ENCODE data around the gene GPX3. TPM values are rescaled to one million over a fixed set of nuclear protein-coding genes. Genes with fewer than 3 reads are reported as not detected.

GPX3 gene
- total RNA-seq, 5 donors from 2014 or later (not counting 1 experiment from before 2014, with no cell fraction given), result 0.49 to 1.6 (median 1.4) TPM; not detected in 2

GRCh38 chr5:151024440-151025249 lies 4.3 kb downstream of the GPX3 start:
- Mint-ChIP-seq H3K36me3 (peaks cover 30% of the 10 kb centered on the region), H3K27me3 (peaks cover 0 to 3% of the 10 kb centered on the region in 2 donors), H3K9me3 (no peaks in the 10 kb centered on the region), H3K4me3 (no peak overlapping the region), H3K4me1 (peaks cover 21 to 27% (median 22%) of the 10 kb centered on the region in 3 donors), H3K27ac (peak overlapping the region in 1 of 2 donors; percentile 33)
- H3K4me3 ChIP-seq (ENCODE audit: control insufficient read depth in 1 of 2, extremely low read depth in 1 of 2, low read length in 1 of 2), result no peak overlapping the region
- H3K4me1 ChIP-seq (ENCODE audit: control insufficient read depth in 1 of 2, extremely low read depth in 1 of 2, insufficient read depth in 2 of 2, low read length in 2 of 2), result peaks cover 0 to 15% of the 10 kb centered on the region in 2 experiments
- no peak for DNase-seq
- POLR2A ChIA-PET, result no interaction called here
- no peak overlapping the region for H3K27ac ChIP-seq (ENCODE audit: low read length)
- CTCF ChIA-PET, result interaction anchor here in 1 of 2 donors (1.0 kb wide), 1 partner anchor 23 kb away, joined by 3 read pairs; no protein-coding TSS in a partner anchor
- ATAC-seq (replicated peaks in 1 of 4), result no peak
- 97% methylated on average over 4 of the region's 7 CpGs for WGBS (ENCODE audit: insufficient coverage)
- H3K9me3 ChIP-seq, result no peaks in the 10 kb centered on the region
- H3K36me3 ChIP-seq (ENCODE audit: control insufficient read depth in 2 of 2, extremely low read depth in 1 of 2, insufficient read depth in 1 of 2, low read length in 1 of 2), result peaks cover 9 to 27% of the 10 kb centered on the region in 2 donors
- peaks cover 0 to 15% of the 10 kb centered on the region in 2 experiments for H3K27me3 ChIP-seq (replicated peaks in 1 of 2; ENCODE audit: control insufficient read depth in 2 of 2, extremely low read depth in 1 of 2, insufficient read depth in 2 of 2, low read length in 1 of 2)

GRCh38 chr5:151025250-151025606 lies 4.8 kb downstream of the GPX3 start:
- no peak overlapping the region for H3K27ac ChIP-seq (ENCODE audit: low read length)
- no peak overlapping the region for H3K4me3 ChIP-seq (ENCODE audit: control insufficient read depth in 1 of 2, extremely low read depth in 1 of 2, low read length in 1 of 2)
- Mint-ChIP-seq H3K9me3 (no peaks in the 10 kb centered on the region), H3K36me3 (peaks cover 36% of the 10 kb centered on the region), H3K27me3 (peaks cover 0 to 3% of the 10 kb centered on the region in 2 donors), H3K27ac (no peak overlapping the region), H3K4me1 (peaks cover 17 to 22% (median 18%) of the 10 kb centered on the region in 3 donors), H3K4me3 (no peak overlapping the region)
- ATAC-seq (replicated peaks in 1 of 4) (no peak), DNase-seq (no peak)
- peaks cover 0 to 12% of the 10 kb centered on the region in 2 experiments for H3K4me1 ChIP-seq (ENCODE audit: control insufficient read depth in 1 of 2, extremely low read depth in 1 of 2, insufficient read depth in 2 of 2, low read length in 2 of 2)
- peaks cover 0 to 14% of the 10 kb centered on the region in 2 experiments for H3K27me3 ChIP-seq (replicated peaks in 1 of 2; ENCODE audit: control insufficient read depth in 2 of 2, extremely low read depth in 1 of 2, insufficient read depth in 2 of 2, low read length in 1 of 2)
- POLR2A ChIA-PET, result no interaction called here
- 100% methylated on average over 2 of the region's 7 CpGs for WGBS (ENCODE audit: insufficient coverage)
- CTCF ChIA-PET, result interaction anchor here in 1 of 2 donors (1.0 kb wide), 1 partner anchor 23 kb away, joined by 3 read pairs; no protein-coding TSS in a partner anchor
- H3K9me3 ChIP-seq, result no peaks in the 10 kb centered on the region
- H3K36me3 ChIP-seq (ENCODE audit: control insufficient read depth in 2 of 2, extremely low read depth in 1 of 2, insufficient read depth in 1 of 2, low read length in 1 of 2), result peaks cover 10 to 32% of the 10 kb centered on the region in 2 donors

DNA sequence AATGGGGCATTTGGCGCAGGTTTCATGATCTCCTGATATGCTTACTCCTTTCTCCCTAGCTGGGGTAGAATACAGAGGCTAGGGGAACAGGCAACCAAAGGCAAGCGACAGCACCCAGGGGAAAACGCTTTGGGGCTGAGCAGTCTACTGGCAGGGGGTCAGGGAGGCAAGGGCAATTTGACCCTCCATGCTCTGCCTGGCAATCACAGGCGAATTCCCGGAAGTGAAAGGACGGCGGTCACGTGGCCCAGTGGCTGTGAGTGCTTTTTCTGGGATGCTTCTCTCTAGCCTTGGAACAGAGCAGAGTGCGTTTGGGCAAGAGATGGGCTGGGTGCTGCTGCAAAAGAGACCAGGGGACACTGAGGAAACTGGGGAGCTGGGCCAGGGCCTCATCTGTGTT lies 5.7 kb downstream of the GPX3 start:
- WGBS (ENCODE audit: insufficient coverage), result 100% methylated on average over 8 of the region's 9 CpGs
- no peak overlapping the region for H3K4me3 Mint-ChIP-seq
- no peak overlapping the region for H3K27ac ChIP-seq (ENCODE audit: low read length)
- H3K4me1 ChIP-seq (ENCODE audit: control insufficient read depth in 1 of 2, extremely low read depth in 1 of 2, insufficient read depth in 2 of 2, low read length in 2 of 2), result peaks cover 0 to 3% of the 10 kb centered on the region in 2 experiments
- peaks cover 0 to 5% of the 10 kb centered on the region in 2 experiments for H3K27me3 ChIP-seq (replicated peaks in 1 of 2; ENCODE audit: control insufficient read depth in 2 of 2, extremely low read depth in 1 of 2, insufficient read depth in 2 of 2, low read length in 1 of 2)
- no peaks in the 10 kb centered on the region for H3K9me3 Mint-ChIP-seq
- H3K9me3 ChIP-seq, result no peaks in the 10 kb centered on the region
- peaks cover 0 to 1% of the 10 kb centered on the region in 2 donors for H3K27me3 Mint-ChIP-seq
- peaks cover 43% of the 10 kb centered on the region for H3K36me3 Mint-ChIP-seq
- no peak overlapping the region for H3K4me3 ChIP-seq (ENCODE audit: control insufficient read depth in 1 of 2, extremely low read depth in 1 of 2, low read length in 1 of 2)
- no peak overlapping the region for H3K27ac Mint-ChIP-seq
- DNase-seq (no peak), ATAC-seq (replicated peaks in 1 of 4) (no peak)
- H3K36me3 ChIP-seq (ENCODE audit: control insufficient read depth in 2 of 2, extremely low read depth in 1 of 2, insufficient read depth in 1 of 2, low read length in 1 of 2), result peaks cover 10 to 40% of the 10 kb centered on the region in 2 donors
- ChIA-PET CTCF (interaction anchor here (0.5 to 1.0 kb wide), 2 partner anchors 22 to 89 kb away, joined by 3 to 5 read pairs; no protein-coding TSS in a partner anchor), POLR2A (no interaction called here)
- peaks cover 9 to 16% (median 14%) of the 10 kb centered on the region in 3 donors for H3K4me1 Mint-ChIP-seq

DNA sequence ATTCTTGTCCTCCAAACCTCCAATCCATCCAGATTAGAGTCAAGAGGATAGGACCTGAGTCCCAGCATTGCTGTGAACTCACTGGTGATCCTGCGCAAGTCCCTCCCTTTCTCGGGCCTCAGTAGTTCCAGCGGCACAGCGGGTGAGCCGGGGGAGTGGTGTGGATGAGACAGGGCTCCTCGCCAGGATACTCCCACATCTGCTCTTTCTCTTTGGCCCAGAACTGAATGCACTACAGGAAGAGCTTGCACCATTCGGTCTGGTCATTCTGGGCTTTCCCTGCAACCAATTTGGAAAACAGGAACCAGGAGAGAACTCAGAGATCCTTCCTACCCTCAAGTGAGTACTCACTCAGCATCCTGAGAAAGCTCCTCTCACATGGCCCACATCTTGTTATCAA lies 6.3 kb downstream of the GPX3 start:
- H3K27me3 Mint-ChIP-seq, result no peaks in the 10 kb centered on the region
- Histone ChIP-seq H3K27me3 (replicated peaks in 1 of 2; ENCODE audit: control insufficient read depth in 2 of 2, extremely low read depth in 1 of 2, insufficient read depth in 2 of 2, low read length in 1 of 2) (no peaks in the 10 kb centered on the region), H3K4me1 (ENCODE audit: control insufficient read depth in 1 of 2, extremely low read depth in 1 of 2, insufficient read depth in 2 of 2, low read length in 2 of 2) (no peaks in the 10 kb centered on the region), H3K4me3 (ENCODE audit: control insufficient read depth in 1 of 2, extremely low read depth in 1 of 2, low read length in 1 of 2) (no peak overlapping the region), H3K9me3 (no peaks in the 10 kb centered on the region), H3K36me3 (ENCODE audit: control insufficient read depth in 2 of 2, extremely low read depth in 1 of 2, insufficient read depth in 1 of 2, low read length in 1 of 2) (peaks cover 12 to 46% of the 10 kb centered on the region in 2 donors), H3K27ac (ENCODE audit: low read length) (no peak overlapping the region)
- H3K9me3 Mint-ChIP-seq, result no peaks in the 10 kb centered on the region
- H3K4me1 Mint-ChIP-seq, result peaks cover 6 to 10% (median 9%) of the 10 kb centered on the region in 3 donors
- ChIA-PET POLR2A (no interaction called here), CTCF (interaction anchor here (0.5 kb wide), 2 partner anchors 88 to 547 kb away, joined by 5 to 6 read pairs; no protein-coding TSS in a partner anchor)
- DNase-seq (no peak), ATAC-seq (replicated peaks in 1 of 4) (no peak)
- H3K36me3 Mint-ChIP-seq, result peaks cover 47% of the 10 kb centered on the region
- WGBS (ENCODE audit: insufficient coverage), result 100% methylated on average over 1 of the region's 7 CpGs
- no peak overlapping the region for H3K27ac Mint-ChIP-seq
- H3K4me3 Mint-ChIP-seq, result no peak overlapping the region

- Mint-ChIP-seq H3K4me1 (peaks cover 3 to 7% (median 6%) of the 10 kb centered on the region in 3 donors), H3K9me3 (no peaks in the 10 kb centered on the region), H3K27me3 (no peaks in the 10 kb centered on the region), H3K36me3 (peaks cover 59% of the 10 kb centered on the region), H3K4me3 (no peak overlapping the region), H3K27ac (peak overlapping the region in 1 of 2 donors; percentile 36)
- Histone ChIP-seq H3K4me1 (ENCODE audit: control insufficient read depth in 1 of 2, extremely low read depth in 1 of 2, insufficient read depth in 2 of 2, low read length in 2 of 2) (no peaks in the 10 kb centered on the region), H3K9me3 (no peaks in the 10 kb centered on the region), H3K36me3 (ENCODE audit: control insufficient read depth in 2 of 2, extremely low read depth in 1 of 2, insufficient read depth in 1 of 2, low read length in 1 of 2) (peaks cover 16 to 57% of the 10 kb centered on the region in 2 donors), H3K27ac (ENCODE audit: low read length) (no peak overlapping the region), H3K4me3 (ENCODE audit: control insufficient read depth in 1 of 2, extremely low read depth in 1 of 2, low read length in 1 of 2) (no peak overlapping the region), H3K27me3 (replicated peaks in 1 of 2; ENCODE audit: control insufficient read depth in 2 of 2, extremely low read depth in 1 of 2, insufficient read depth in 2 of 2, low read length in 1 of 2) (no peaks in the 10 kb centered on the region)
- DNase-seq (no peak), ATAC-seq (replicated peaks in 1 of 4) (no peak)
- 100% methylated on average over 2 of the region's 11 CpGs for WGBS (ENCODE audit: insufficient coverage)
- CTCF ChIA-PET, result no interaction called here
- POLR2A ChIA-PET, result no interaction called here
These were observed 7.6 kb downstream of the GPX3 start for GRCh38 chr5:151027961-151028479.

- POLR2A ChIA-PET, result interaction anchor here in 1 of 2 donors (0.6 kb wide), 1 partner anchor 24 kb away, joined by 11 read pairs; no protein-coding TSS in a partner anchor
- Mint-ChIP-seq H3K27me3 (no peaks in the 10 kb centered on the region), H3K9me3 (no peaks in the 10 kb centered on the region), H3K27ac (no peak overlapping the region), H3K36me3 (peaks cover 64% of the 10 kb centered on the region), H3K4me3 (no peak overlapping the region), H3K4me1 (peaks cover 3 to 7% (median 6%) of the 10 kb centered on the region in 3 donors)
- Histone ChIP-seq H3K4me3 (ENCODE audit: control insufficient read depth in 1 of 2, extremely low read depth in 1 of 2, low read length in 1 of 2) (no peak overlapping the region), H3K4me1 (ENCODE audit: control insufficient read depth in 1 of 2, extremely low read depth in 1 of 2, insufficient read depth in 2 of 2, low read length in 2 of 2) (no peaks in the 10 kb centered on the region), H3K36me3 (ENCODE audit: control insufficient read depth in 2 of 2, extremely low read depth in 1 of 2, insufficient read depth in 1 of 2, low read length in 1 of 2) (peaks cover 16 to 62% of the 10 kb centered on the region in 2 donors), H3K9me3 (no peaks in the 10 kb centered on the region), H3K27me3 (replicated peaks in 1 of 2; ENCODE audit: control insufficient read depth in 2 of 2, extremely low read depth in 1 of 2, insufficient read depth in 2 of 2, low read length in 1 of 2) (no peaks in the 10 kb centered on the region), H3K27ac (ENCODE audit: low read length) (no peak overlapping the region)
- ATAC-seq (replicated peaks in 1 of 4) (no peak), DNase-seq (no peak)
- WGBS (ENCODE audit: insufficient coverage), result 96% methylated on average over 4 of the region's 8 CpGs
- CTCF ChIA-PET, result no interaction called here
These were observed 8.3 kb downstream of the GPX3 start for GRCh38 chr5:151028717-151029116.
